ENCODE measurements around the gene JAM3. TPM values are rescaled to one million over a fixed set of nuclear protein-coding genes. Genes with fewer than 3 reads are reported as not detected.

The JAM3 gene
- total RNA-seq, 4 donors from 2014 or later: 17.2 to 33.1 (median 20.0) TPM

- TF ChIP-seq CTCF (IDR thresholded peaks at IDR 0.05): no peak
- DNase-seq (ENCODE audit: low spot score) (no peak), ATAC-seq (ENCODE audit: low FRiP score) (no peak)
Measured at GRCh38 chr11:134149371-134149770, 80.5 kb downstream of the JAM3 start.

- ATAC-seq (ENCODE audit: low FRiP score) (no peak), DNase-seq (ENCODE audit: low spot score) (no peak)
- no peak for TF ChIP-seq CTCF (IDR thresholded peaks at IDR 0.05)
Measured at GRCh38 chr11:134150195-134150903, 81.5 kb downstream of the JAM3 start.

- DNase-seq (ENCODE audit: low spot score) (no peak), ATAC-seq (ENCODE audit: low FRiP score) (no peak)
- TF ChIP-seq CTCF (IDR thresholded peaks at IDR 0.05): no peak
Measured at GRCh38 chr11:134151083-134151747, 82.3 kb downstream of the JAM3 start.

- DNase-seq (ENCODE audit: low spot score) (no peak), ATAC-seq (ENCODE audit: low FRiP score) (no peak)
- TF ChIP-seq CTCF (IDR thresholded peaks at IDR 0.05): no peak
Measured at GRCh38 chr11:134152696-134153095, 83.8 kb downstream of the JAM3 start.

GRCh38 chr11:134153147-134153905 is 84.5 kb downstream of the JAM3 start:
- no peak for ATAC-seq (ENCODE audit: low FRiP score)
- no peak for DNase-seq (ENCODE audit: low spot score)
- TF ChIP-seq CTCF (IDR thresholded peaks at IDR 0.05): no peak

GRCh38 chr11:134154441-134154840 is 85.6 kb downstream of the JAM3 start:
- ATAC-seq (ENCODE audit: low FRiP score): no peak
- no peak for DNase-seq (ENCODE audit: low spot score)
- no peak for TF ChIP-seq CTCF (IDR thresholded peaks at IDR 0.05)
